GM18870 (cell line): ENCODE data around the gene GLB1L.
A peak's percentile ranks its signal among the peaks of the same experiment; 100 is the strongest.

ENCODE experiments used
- ATAC-seq: cut with Tn5 transposase; IDR thresholded peaks from one replicate; pipeline ENCODE4 v1.9.1; 2021; ENCODE audit warnings: moderate library complexity; ENCODE audit not compliant: unreplicated experiment

Gene GLB1L

GRCh38 chr2:219253753-219254589, 8.7 kb upstream of the GLB1L start, which contains the start of gene TUBA4A:
Gene TUBA4A (minus strand): TSS chr2:219253918. CDS start chr2:219253858, 60 bp downstream.
- ATAC-seq = peak; percentile 20

DNA sequence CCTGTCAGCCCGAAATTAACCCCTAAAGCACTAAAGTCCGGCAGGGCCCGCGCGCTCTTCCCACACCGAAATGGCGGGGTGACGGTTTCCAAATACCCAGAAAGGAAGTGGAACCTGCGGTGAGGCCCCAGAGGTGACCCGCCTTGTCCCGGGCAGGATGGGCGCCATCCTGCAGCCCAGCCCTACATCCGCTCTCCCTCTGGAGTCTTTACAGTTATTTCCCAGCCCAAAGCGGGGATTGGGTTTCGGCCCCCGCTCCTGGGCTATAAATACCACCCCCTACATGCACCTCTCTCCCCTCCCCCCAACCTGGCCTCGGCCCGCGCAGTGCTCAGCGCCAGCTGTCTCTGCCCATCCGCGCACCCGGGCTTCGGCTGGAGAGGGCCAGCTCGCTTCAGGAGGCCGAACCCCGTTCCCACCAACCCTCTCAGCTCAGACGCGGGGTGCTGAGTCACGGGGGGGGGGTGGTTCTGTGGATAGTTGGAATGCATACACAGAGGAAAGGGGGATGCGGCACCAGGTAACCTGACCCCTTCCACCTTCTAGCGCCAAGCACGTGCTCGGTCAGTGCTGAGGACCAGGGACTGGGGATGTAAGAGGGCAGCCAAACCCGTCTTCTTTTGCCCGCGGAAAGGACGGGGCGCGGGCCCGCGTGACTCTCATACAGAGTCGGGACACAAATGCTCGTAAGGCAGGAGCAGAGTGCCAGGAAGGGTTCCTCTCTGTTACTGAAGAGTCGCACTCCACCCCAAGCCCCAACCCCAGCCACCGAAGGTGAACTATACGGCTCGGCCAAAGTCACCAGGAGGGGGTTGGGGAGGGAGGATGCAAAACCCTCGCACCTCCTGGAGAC, 7.9 kb upstream of the GLB1L start, which contains the start of gene TUBA4B:
Gene TUBA4B, plus strand, starts transcription at position 344 of the 853 bp plus-strand sequence. Its CDS starts 165 bp downstream, at position 509.
- peak; percentile 1 for ATAC-seq

- ATAC-seq = no peak
Measured at GRCh38 chr2:219252570-219252899, 7.3 kb upstream of the GLB1L start.

DNA sequence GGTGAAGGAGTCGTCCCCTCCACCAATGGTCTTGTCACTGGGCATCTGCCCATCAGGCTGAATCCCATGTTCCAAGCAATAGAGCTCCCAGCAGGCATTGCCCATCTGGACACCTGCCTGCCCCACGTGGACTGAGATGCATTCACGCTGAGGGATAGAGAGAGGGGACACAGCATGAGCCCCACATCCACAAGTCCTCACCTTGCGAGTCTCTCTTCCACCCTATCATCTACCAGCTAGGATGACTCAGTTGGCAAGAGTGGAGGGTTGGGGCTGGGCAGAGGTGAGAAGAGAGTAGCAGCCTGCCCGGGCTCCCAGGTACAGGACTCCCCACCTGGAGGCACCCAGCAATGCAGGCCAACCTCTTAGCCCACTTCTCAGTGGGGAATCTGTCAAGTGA, 6.8 kb upstream of the GLB1L start:
- no peak for ATAC-seq

GRCh38 chr2:219251656-219252055, 6.4 kb upstream of the GLB1L start:
- ATAC-seq = no peak

DNA sequence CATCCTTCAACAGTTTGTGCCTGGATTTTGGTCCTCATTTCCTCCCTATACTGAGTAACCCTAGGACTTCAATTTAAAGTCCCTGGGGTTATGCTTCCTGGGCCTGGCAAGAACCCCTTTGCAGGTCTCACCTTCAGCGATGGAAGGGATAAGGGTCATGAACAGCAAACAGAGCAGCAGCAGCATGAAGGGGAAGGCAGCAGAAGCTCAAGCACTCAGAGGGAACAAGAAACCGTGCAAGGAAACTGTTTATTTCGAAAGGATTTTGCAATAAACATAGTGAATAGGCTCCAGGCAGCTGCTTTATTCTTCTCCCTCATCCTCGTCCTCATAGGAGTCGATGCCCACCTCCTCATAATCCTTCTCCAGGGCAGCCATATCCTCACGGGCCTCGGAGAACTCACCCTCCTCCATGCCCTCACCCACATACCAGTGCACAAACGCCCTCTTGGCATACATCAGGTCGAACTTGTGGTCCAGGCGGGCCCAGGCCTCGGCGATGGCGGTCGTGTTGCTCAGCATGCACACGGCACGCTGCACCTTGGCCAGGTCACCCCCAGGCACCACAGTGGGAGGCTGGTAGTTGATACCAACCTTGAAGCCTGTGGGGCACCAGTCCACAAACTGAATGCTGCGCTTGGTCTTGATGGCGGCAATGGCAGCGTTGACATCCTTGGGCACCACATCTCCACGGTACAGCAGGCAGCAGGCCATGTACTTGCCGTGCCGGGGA, 5.0 kb upstream of the GLB1L start:
- ATAC-seq = no peak

GRCh38 chr2:219249203-219249980, 4.1 kb upstream of the GLB1L start:
- ATAC-seq = peak; percentile 45

- no peak for ATAC-seq
Measured at GRCh38 chr2:219248845-219249202, 3.6 kb upstream of the GLB1L start.

DNA sequence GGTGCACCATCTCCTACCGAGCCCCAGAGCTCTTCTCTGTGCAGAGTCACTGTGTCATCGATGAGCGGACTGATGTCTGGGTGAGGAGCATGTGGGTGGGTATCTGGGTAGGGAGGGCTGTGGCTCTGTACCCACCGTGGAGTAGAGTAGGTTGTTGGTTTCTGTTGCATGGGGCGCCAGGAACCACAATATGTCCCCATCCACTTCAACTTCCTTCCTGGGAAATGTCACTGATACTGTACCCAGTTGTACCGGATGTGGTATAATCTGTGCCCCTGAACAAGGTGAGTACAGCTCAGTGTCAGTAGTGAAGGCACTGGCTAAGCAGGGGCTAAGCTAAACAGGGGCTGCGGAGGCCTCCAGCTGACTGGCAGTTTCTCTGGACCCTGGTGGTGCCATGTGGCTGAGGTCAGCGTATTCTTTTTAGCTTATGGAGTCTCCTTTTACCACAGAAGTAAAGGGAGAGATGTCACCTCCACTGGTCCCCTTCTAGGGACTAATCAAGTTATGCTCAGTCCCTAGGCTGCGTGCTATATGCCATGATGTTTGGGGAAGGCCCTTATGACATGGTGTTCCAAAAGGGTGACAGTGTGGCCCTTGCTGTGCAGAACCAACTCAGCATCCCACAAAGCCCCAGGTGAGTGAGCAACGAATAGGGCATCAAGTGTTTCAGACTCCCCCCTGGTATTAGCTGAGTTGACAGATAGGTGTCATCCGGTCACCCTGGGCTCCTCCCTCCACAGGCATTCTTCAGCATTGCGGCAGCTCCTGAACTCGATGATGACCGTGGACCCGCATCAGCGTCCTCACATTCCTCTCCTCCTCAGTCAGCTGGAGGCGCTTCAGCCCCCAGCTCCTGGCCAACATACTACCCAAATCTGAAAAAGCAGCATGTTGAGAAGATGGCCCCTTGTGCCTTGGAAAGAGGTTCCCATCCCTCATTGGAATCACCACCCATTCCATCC, 2.7 kb upstream of the GLB1L start:
- ATAC-seq = no peak

- no peak for ATAC-seq
Measured at GRCh38 chr2:219246559-219246958, 1.3 kb upstream of the GLB1L start.

DNA sequence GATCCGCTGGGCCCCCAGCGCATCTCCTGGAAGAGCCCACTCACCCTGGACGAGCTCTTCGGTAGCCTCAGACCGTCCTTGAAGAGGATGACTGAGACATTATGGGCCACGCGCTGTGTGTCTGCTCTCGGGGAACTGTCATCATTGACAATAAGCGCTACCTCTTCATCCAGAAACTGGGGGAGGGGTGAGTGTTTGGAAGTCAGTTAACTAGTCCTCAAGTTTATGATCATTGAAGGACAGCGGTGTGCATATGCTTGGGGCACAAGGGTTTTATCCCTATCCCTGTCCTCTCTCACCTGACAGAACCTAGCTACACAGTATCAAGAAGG, 621 bp upstream of the GLB1L start:
- ATAC-seq = no peak

DNA sequence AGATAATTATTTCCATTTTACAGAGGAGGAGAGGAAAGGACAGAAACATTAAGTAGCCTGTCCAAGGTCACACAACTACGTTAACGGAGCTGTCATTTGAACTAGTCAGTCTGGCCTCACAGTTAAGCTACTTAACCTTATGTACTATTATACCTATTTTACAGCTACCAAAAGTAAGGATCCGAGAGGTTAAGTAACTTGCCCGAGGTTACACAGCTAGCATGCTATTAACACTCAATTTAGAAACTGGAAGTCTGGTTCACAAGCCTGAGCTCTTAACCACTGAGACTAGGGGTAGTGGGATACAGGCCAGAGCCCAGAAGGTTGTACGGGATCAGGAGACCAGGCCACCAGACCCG, 476 bp downstream of the GLB1L start:
- no peak for ATAC-seq

DNA sequence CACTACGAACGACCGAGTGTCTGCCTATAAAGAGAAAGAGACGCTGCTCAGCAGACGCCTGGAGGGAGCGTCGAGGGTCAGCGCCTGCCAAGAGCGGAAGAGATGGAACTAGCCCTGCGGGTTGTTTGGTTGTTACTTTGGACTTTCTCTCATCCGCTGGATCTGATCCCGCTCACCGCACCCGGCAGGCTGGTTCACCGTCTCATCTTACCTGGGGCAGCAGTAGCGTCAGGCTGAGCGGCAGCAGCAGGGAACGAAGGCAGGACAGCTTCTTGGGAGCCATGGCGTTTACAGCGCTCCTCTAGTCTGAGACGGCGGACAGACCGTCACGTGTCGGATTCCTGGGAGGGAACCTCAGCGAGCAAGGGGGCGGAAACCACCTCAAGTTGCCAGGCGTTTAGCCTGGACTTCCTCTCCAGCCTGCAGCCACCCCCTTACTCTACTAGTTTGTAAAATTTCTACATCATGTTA, 1.9 kb downstream of the GLB1L start:
- ATAC-seq = no peak

- ATAC-seq = no peak
Measured at GRCh38 chr2:219234331-219234730, 10.9 kb downstream of the GLB1L start.

- no peak for ATAC-seq
Measured at GRCh38 chr2:219230059-219230540, 15.1 kb downstream of the GLB1L start.

GRCh38 chr2:219229305-219230058, 15.8 kb downstream of the GLB1L start, which contains the start of the genes ANKZF1 and ATG9A:
Gene ANKZF1 (plus strand): TSS chr2:219229806. CDS start chr2:219230258, 452 bp downstream.
Gene ATG9A (minus strand): TSS chr2:219229636. CDS start chr2:219228024, 1,612 bp downstream.
- peak; percentile 92 for ATAC-seq

DNA sequence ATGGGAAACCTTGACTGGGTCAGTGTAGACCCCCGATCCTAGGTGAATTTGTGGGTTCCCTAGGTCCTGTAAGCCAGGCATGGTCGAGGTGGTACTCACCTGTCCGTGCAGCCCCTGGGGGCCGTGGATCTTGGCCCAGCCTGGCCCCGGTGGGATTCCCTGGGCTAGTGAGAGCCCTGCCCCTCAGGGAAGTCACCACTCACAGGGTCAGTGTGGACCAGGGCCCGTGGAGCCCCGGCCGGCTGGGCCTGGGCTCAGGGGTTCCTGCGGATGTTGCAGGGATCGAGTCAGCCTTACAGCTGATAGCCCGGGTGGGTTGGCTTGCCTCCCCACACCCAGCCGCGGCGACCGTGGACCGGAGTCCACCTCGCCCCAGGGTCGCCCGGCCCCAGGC, 16.3 kb downstream of the GLB1L start:
- ATAC-seq = no peak
